Germinal center (tissue), 1 donor: ENCODE measurements around the gene DMKN.
A peak's percentile ranks its signal among the peaks of the same experiment; 100 is the strongest.

ENCODE experiments used
- DNase-seq: peaks from one replicate; pipeline ENCODE4 v3.0.0; 2012; ENCODE audit warnings: mixed read lengths, low spot score

Gene DMKN

DNA sequence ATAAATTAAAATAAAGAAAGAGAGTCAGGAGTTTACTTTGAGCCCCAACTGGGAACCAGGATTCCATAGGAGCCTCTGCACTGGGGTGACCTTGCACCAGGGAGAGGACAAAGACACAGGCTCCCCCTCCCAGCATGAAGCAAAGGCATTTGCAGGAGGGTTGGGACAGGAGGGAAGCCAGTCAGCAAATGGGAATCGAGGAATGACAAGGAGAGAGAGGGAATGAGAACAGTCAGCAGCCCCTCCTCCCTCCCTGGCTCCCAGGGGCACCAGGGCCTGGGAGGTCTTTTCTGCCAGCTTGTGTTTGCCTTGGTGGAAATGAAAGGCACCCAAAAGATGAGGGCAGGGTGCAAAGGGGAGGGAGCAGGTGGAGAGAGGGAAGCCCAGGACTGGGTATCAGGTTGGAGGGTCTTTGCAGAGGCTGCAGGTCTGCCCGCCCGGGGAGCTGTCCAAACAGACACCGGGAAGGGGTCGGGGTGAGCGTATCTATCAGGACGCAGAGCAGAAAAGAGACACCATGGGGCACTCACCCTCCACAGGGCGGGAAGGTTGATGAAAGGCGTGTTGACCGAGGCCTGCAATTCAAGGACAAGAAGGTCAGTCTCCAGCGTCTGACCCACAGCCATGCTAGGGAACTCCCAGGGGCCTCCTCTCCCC lies 10.9 kb upstream of the DMKN start:
- no peak for DNase-seq

DNA sequence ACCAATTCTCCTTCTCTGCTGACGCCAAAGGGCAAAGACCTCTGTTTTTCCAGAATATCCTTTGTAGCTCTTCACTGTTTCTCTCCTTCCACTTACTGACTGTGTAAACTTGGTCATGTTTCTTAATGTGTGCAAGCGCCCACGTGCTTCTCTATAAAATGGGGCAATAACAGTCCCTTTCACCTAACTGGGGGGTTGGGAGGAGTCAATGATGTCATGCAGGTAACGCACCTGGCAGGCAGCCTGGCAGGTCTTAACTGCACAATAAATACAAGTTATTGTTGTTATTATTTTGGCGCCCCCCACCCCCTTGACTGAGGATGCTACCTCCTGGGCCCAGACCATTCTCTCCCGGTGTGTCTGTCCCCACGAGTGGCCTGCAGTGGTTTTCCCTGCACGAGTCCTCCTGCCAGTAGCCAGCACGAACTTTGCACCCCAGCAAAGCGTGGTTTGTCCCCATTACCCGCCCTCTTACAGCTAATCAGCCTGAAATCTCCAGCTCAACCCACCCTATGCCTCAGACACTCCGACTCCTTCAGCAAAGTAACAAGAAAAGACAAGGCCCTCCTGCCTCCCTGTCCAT lies 9.4 kb upstream of the DMKN start:
- DNase-seq = no peak

DNA sequence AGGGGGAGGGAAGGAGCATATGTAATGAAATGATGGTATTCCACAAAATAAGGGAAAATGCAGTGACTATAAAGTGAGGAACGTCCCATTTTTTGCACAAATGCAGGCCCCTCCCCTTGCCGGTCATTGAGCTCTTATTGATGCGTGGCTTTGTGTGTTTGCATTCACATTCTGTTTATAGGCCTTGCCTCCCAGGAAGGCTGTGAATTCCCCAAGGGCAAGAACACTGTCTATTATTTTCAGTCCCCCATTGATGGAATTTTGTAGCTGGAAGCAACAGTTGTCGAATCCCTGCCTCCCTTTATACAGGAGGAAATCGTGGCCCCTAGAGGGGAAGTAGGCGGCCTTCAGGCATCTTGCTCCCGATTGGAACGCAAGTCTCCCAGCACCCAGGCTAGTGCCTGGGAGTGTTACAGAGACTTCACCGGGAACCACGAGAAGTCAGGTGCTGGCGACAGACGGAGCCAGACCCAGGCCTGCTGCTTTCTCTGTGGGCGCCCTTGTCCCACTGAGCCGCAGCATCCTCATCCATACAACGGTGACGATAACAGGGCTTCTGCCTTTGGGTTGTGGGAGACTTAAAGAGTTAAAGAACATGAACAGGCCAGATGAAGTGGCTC lies 7.8 kb upstream of the DMKN start:
- DNase-seq = no peak

DNA sequence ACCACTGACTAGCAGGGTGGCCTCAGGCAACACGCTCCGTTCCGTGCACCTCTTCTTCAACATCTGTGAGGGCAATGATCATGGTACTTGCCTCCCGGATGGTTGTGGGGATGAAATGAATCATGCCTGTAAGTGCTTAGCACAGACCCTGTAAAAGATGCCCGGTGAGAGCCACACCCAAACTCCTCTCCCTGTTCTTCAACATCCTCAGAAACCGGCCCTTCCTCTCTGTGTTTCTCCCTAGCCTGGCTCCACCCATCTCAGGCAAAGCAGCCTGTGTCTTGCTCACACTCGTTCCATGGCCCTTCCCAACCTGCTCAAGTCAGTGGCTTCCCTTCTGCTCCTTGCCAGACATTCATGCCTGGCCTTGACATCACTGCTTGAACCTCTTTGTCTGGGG lies 5.8 kb upstream of the DMKN start:
- DNase-seq = no peak

DNA sequence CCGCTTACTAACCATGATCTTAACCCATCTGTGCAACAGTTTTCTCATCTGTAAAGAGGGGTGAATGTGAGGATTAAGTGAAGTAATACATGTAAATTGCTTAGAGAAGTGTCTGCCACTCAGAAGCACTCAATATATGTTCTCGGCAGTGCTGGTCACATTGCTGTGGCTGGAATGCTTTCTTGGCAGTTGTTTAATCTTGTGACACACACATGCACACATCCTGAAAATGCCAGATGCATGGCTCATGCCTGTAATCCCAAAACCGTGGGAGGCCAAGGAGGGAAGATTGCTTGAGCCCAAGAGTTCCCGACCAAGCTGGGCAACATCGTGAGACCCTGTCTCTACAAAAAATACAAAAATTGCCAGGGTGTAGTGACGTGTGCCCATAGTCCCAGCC lies 4.9 kb upstream of the DMKN start:
- no peak for DNase-seq

DNA sequence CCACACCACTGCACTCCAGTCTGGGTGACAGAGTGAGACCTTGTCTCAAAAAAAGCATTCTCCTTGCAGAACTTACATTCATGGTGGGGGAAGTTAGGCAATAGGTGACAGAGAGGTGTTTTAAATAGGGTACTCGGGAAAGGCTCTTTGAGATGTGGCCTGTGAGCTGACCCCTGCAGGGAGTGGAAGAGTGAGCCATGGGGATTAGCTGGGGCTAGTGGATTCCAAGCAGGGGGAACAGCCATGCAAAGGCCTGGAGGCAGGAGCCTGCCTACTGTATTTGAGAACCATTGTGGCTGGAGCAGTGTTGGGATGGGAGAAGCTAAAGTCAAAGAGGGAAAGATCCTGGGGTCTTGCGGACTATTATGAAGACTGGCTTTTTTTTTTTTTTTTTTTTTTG lies 3.9 kb upstream of the DMKN start:
- no peak for DNase-seq

DNA sequence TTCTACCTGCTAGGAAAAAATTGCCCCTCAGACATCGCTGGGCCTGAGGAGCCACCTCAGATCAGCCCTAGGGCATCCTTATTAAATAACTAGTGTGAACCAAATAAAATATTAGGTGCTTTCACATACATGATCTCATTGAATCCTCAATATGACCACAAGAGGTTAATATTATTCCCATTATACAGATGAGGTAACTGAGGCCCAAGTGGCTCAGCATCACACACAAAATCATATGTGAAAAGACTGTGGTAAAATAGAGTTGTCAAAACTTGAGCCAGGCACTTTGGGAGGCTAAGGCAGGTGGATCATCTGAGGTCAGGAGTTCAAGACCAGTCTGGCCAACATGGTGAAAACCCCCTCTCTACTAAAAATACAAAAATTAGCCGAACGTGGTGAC lies 2.9 kb upstream of the DMKN start:
- no peak for DNase-seq

DNA sequence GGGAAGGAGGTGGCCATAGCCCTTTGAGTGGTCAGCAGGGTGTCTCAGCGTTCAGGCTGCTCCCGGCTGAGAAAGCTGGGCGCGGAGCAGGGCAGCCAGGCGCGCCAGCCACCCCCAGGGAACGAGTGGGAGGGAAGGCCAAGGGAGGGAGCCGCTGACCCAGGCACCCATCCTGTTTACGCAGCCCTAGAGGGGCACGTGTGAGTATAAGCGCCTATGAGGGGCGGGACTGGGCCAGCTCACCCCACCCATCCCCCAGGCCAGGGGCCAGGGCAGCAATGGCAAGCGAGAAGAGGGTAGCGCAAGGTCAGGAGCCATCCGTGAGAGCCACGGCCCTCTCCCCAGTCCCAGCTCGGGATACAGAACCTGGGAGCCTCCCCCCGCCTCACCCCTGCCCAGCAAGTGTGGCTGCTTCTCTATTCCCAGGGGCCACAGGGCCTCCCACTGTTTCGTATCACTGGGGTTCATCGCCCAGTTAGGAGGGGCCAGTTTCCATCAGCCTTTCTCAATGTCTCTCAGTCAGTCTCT lies 897 bp upstream of the DMKN start:
- DNase-seq = no peak

DNA sequence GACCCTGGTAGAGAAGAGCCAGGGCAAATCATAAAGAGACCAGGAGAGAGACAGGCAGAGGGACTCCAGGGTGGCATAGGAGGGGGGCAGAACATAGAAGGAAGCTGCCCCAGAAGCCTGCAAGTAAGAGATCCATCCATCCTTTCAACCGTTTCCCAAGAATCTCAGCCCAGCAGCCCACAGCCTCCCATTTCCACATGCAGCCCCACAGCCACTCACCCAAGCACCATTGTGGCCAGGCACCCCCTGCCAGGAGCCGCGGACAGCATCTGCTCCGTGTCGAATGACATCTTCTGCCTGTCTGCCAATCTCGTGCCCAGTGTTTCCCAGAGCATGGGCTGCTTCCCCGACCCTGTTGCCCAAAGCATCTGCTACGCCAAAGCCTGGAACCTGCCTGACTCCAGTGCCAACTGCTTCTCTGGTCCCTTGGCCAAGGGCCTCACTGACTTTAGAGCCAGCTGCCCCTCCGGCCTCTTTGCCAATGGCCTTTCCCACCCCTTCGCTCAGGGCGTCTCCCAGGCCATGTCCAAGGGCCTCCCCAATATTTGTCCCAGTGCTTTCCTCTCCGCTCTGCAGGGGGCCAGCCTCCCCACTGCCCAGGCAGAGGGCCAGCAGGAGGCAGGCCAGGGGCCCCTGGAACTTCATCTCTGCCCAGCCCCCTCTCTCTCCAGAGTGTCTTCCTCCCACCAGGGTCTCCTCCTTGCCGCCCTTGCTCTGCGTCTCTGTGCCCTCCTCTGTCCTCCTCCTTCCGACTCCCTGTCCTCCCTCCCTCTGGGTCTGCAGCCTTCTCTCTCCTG lies 420 bp downstream of the DMKN start:
- no peak for DNase-seq

DNA sequence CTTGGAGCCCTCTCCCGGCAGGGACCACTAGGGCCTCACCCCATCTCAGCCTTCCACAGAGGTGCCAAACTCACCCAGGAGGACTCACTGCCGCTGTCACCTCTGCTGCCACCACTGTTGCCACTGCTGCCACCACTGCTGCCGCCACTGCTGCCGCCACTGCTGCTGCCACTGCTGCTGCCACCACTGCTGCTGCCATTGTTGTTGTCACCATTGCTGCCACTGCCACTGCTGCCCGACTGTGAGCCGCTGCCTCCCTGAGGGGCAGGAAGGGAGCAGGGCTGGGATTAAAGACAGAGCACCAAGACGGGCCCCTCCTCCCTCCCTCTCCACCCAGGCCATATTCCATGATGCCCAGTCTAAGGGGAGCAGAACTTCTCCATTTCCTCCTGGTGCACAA lies 2.1 kb downstream of the DMKN start:
- DNase-seq = no peak

DNA sequence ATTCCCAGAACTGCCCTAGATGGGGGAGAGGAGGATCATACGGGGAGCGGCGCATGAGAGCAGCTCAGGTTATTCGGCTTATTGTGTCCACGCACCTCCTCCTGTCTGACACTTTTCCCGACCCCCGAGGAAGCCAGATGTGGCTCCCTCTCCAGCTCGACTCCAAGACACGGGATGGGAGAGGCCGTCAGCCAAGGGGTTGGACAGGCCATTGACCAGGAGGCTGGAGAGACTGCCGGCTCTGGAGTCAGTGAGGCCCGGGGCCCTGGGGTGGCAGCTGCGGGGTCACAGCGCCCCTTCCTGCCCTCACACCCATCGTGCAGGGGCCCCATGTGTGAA lies 2.9 kb downstream of the DMKN start:
- no peak for DNase-seq

DNA sequence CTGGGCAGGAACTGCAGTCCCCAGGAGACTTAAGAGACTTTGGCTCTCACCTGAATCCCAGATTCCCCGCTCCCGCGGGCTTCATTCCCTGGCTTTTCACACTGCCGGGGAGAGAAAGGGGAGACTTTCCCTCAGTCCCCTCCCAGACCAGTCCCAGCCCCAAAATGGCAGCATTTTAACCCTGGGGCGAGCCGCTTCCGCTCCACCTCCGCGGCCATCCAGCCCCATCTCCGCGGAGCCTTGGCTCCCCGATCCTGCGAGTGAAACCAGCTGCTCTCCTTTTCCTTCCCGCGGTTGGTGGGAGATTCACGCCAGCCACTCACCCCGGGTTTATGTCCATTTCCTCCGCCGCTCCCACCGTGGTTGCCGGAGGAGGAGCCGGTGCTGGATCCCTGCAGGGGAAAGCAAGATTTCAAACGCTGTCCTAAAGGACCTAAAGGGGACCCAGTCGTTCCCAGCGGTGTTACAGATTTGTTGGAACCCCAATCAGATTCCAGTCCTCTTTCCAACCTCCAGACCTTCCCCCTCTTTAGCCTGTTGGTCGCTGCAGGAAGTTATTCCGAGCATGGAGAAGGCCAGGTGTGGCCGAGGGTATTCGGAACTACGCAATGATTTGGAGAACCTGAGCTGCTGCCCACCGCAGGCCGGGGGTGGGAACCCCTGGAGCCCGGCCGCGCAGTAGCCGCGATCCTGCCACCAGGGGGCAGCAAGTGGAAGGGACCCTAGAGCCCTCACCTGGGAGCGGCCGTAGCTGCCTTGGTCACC lies 3.4 kb downstream of the DMKN start:
- DNase-seq = peak; percentile 89

DNA sequence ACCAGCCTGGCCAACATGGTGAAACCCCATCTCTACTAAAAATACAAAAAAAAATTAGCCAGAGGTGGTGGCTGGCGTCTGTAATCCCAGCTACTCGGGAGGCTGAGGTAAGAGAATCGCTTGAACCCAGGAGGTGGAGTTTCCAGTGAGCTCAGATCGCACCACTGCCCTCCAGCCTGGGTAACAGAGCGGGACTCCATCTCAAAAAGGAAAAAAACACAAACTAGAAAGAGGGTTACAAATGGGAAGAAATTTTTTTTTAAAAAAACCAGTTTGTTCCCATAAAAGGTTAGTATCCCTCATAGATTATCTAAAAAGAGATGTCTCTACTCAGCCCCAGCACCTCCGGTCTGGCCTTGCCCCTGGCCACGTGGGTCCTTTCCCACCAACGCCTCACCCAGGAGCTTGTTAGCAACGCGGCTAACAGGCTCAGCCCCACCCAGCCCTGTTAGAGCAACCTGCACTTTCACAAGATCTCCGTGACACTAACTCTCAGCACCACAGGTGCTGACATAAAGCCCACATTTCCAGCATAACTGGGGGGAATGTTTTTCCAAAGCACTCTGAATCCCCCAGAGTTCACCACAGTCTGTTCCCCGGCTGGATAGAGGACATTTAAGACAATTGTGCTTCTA lies 4.3 kb downstream of the DMKN start:
- DNase-seq = no peak

DNA sequence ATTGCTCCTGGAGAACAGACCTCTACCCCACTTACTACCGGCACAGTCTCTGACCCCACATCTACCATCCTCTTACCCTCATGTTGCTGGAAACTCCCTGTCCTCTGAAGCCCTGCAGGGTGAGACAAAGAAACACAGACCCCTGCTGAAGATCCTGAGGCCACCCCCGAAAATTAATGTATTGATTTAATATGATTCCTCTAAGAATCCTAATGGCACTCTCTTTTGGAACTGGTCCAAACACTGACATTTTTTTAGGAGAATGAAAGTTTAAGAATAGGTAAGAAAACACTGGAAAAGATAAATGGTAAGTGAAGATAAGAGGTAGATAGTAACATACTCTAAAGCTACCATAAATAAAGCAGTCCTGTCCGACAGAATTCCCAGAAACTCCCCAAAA lies 5.3 kb downstream of the DMKN start:
- DNase-seq = no peak

DNA sequence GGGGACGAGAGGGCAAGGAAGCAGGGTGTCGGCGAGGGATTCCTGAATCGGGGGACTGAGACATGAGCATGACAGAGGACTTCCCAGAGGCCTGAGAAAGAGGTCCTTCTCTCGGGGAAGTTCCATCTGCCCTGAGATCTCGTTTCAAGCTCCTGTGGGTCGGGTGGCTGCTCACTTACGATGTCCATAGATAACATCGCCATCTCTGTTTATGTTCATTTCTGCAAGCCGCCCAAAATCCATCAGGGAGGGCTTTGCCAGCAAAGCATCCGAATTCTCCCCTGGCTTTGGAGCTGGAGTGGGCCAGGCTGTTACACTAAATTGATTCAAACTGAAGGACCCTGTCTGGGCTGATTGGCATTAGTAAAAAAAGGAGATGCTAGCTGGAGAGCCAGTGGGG lies 5.9 kb downstream of the DMKN start:
- no peak for DNase-seq

DNA sequence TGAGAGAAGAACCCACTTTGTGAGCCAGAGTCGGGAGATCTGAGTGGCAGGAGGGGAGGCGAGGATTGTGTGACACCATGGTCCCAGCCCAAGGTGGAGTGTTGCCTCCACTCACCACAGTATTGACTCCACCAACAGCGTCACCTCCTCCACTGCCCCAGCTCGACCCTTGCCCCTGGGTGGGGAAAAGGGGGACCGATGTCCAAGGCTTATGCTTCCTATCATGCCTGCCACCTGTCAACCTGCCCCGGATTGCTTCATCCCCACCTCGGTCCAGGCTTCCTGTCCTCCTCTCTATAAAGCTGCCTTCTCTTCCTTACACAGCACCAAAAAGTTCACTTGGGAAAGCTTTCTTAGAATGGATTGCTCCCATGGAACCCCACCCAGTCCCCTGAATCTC lies 7.4 kb downstream of the DMKN start:
- no peak for DNase-seq

DNA sequence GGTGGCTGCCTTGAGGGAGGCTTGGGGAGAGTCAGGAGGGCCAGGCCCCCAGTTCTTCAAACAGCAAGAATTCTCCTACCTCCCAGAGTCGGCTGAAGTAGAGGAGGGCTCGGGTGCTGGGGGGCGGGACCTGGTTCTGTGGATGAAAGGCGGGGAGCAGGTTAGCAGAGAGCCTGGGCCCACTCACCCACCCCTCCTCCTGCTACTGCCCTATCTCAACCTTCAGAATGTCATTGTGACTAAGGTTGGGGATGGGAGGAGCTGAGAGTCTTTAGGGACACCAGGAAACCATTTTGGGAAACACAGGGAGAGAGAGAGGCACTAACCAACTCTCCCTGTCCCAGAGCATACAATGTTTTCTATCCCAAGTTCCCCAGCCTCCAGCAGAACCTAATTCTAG lies 10.7 kb downstream of the DMKN start:
- no peak for DNase-seq

DNA sequence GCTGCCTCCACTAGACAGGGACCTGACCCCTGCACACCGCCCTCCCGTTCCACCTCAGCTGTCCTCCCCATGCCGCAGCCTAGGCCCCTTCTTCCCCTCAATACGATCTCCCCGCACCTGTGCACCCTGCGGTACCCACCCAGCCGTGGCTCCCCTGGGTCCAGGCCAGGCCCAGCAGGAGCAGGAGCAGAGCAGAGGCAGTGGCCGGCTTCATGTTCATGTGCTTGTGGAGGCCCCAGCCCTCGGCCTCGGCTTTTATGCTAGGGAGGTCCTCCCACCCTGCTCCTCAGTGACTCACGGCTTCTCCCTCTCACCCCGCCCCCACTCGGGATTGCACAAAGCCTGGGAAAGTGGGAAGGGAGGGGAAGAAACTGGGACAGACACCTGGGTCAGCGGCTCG lies 11.8 kb downstream of the DMKN start:
- no peak for DNase-seq

DNA sequence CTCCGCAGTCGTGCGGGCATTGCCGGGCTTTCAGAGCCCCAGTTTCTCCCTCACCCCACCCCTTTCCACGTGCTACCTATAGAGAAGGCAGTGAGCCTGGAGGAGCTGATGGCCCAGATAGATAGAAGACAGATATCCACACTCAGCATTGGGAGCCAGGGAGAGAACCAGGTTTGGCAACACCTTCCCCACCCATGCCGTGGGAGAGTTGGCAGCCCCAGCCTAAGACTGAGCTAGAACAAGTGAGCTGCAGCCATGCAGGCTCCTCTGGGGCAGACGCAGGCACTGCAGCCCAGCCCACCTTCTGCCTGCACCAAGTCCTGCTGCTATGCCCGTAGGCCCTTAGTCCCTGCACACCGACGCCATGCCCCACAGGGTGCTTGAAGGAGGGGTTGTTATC lies 12.8 kb downstream of the DMKN start:
- DNase-seq = no peak

DNA sequence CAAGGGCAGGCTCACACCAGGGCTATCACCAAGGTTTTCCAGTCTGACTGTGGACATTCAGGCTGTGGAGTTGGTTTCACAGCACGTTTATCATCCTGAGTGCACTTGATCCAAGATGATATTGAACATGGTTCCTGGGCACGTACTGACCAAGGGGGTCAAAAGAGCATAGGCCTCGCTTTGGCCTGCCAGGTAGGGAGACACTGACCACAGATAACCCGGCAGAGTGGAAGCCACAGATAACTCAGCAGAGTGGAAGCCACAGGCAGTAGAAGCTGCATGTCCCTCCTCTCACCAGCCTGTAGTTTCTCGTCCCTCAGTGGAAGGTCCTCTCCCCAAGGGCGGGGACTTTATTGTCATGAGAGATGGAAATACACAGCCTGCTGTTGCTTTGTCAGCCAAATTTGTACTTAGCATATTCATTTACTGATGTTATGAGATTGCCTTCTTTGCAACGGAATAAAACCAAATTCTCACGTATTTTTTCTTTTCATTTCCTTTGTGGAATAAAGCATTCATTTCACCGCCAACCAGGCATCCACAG lies 14.4 kb downstream of the DMKN start:
- no peak for DNase-seq

DNA sequence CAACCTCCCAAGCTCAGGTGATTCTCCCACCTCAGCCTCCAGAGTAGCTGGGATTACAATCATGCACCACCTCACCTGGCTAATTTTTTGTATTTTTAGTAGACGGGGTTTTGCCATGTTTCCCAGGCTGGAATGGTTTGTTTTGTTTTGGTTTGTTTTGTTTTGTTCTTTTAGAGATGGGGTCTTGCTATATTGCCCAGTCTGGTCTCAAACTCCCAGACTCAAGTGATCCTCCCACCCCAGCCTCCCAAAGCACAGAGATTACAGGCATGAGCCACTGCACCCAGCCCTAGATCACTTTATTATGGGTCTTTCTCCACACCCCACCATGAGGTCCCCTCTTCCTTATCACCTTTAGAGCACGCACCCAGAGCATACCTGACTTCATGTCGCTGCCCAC lies 15.2 kb downstream of the DMKN start:
- DNase-seq = no peak

DNA sequence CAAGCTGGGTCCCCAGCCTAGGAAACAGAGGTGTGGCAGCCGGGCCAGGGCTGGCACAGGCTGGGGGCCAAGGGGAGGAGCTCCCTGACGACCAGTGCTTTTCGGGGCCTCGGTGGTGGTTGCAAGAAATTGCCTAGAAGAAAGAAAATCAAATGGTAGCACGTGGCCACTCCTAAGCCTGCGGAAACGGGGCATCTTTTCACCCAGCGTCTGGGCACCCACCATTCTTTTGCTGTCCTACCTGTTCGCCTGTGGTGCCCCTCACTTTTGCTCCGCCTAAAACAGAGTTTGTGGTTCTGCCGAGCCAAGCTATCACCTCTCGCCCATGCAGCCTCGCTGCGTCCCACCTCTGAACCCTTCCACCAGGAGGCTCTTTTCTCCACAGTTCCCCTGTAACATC lies 16.0 kb downstream of the DMKN start:
- DNase-seq = no peak
